Dedifferentiated amniotic fluid mesenchymal stem cell (primary cell): ENCODE results near the gene HPCA.

Experiments used
- DNase-seq: peaks from one replicate; pipeline ENCODE4 v3.0.0-alpha.2; 2016; ENCODE audit errors: extremely low spot score

Gene HPCA

DNA sequence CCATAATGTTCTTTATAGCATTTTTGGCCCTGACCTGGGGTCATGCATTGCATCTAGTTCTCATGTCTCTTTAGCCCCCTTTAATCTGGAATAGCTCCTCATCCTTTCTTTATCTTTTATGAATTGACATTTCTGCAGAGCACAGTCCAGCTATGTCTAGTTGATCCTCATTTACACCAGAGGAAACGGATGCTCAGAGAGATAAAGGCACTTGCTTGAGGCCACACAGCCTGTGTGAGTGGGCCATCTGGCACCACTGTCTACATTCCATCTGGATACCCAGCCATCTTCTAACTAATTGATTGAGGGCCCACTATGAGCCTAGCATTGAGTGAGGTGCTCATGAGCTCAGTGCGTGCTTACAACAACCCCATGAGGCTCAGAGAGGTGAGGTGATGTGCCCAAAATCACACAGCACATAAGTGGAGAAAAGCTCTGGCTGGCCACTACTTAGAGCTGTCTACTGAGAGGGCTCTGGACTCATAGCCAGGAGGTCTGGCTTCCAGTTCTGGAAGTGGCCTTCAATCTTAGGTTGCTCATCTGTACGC lies 3.5 kb downstream of the HPCA start:
- DNase-seq = no peak

DNA sequence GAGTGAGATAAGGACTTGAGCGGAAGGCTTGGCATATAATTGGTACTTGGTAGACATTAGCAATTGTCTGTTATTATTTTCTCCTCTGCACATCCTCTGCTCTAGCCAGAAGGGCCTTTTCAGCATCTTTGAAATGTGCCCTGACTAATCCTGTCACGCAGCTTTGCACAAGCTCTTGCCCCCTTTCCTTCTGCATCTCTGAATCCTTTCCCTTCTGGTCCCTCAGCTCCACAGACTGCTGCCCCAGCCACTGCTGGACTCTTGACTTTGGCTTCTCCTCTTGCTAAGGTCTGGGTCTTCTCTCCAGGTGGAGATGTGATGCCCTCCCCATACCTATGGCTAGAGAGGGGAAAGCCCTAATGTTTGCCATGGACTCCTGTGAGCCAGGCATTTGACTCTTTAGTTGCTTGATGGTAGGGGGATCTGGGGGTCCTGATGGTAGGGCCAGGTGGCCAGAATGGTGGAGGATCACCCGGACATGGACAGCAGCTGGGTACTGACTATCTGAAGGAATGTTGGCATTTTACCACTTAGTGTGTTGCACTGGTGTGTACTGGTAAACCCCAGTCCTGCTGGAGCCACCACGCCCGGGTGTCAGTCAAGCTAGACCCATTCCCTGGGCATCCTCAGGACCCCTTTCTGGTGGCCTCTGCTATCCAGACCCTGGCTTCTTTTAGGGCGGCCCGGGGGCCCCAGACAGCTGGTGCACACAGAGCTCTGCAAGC lies 4.4 kb downstream of the HPCA start:
- DNase-seq = no peak

DNA sequence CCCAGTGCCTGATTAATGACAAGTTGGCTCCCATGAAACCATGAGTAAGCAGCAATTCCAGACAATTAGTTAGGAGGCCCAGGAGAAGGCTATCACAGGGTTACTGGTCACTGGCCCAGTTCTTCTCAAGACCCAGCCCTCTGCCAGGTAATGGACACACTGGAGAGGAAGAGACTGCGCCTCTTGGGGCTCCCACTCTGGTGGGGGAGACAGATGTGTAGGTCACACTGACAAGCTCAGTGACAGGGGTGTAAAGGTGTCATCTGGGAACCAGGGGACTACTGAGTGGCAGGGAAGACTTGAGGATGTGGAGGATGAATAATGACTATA lies 4.9 kb downstream of the HPCA start:
- DNase-seq = no peak

DNA sequence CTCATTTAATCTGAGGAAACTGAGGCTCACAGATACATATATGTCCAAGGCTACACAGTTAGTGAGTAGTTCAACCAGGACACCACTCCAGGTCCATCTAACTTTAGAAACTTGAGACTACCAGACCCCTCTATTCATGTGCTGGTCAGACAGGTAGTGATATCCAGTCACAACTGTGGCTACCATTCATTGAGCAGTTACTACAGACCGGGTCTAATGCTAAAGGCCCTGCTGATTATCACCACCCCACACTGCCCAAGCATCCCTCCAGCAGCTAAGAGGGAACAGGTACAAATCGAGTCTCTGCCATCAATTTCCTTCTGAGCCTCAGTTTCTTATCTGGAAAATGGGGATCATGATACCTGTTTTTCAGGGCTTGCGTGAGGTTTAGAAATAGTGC lies 5.3 kb downstream of the HPCA start:
- no peak for DNase-seq

DNA sequence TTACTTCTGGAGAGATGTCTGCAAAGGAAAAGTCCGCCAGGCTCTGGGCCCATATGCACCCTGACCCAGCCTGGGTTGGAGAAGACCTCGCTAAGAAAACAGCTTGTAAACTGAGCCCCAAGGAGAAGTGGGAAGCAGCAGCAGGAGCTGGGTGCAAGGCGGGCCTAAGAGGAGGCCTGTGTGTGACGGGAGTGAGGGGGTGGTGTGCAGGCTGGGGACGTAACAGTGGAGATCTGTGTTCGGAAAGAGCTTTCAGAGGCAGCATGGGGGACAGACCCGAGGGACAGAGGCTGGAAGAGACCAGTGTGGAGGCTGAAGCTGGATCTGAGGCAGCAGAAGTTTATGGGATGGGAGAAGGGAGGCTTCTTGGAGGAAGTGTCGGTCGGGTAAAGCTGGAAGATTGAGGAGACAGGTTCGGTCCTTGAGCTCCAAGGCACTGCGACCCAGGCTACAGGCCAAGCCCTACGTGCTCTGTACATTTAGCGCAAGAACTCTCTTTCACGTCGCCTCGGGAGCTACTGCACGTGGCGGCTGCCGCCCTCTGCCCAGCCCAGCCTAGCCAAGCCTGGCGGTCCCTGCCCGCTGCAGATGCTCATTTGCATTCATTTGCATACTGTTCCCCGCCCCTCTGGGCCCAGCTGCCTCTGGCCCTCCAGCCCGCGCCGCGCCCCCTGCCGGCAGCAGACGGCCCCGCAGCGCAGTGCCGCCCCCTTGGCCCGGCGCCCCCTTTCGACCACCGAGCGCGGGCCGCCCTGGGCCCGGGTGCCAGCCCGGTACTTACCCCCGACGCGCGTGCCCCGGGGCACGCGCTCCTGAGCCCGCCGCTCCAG lies 6.3 kb downstream of the HPCA start:
- DNase-seq = no peak

DNA sequence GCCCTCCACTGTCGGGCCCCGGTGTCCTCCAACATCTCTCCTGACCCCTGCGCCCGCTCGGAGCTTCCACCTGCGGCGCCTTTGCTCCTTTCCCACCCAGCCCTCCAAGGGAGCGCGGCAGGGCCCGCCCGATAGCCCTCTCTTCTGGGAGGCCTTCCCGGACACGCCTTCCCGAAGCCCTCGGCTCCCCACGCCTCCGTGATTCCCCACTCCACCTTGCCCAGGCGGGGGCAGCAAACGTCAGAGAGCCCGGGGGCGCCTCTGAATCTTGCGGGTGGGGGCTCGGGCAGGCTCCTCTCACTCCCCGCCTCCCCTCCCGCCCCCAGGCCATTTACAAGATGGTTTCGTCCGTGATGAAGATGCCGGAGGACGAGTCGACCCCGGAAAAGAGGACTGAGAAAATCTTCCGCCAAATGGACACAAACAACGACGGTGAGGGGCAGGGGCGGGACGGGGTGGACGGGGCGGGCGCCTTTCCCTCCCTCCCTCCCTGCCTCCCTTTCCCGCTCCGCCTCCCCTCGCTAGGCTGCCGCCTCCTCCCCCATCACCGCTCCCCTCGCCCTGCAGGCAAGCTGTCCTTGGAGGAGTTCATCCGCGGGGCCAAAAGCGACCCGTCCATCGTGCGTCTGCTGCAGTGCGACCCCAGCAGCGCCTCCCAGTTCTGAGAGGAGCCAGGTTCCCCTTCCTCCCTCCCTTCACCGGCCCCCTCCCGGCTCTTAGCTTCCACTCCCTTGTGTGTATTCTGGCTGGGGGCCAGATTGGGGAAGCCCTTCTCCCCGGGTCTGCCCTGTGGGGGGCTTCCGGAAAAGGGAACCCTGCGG lies 7.1 kb downstream of the HPCA start:
- no peak for DNase-seq

DNA sequence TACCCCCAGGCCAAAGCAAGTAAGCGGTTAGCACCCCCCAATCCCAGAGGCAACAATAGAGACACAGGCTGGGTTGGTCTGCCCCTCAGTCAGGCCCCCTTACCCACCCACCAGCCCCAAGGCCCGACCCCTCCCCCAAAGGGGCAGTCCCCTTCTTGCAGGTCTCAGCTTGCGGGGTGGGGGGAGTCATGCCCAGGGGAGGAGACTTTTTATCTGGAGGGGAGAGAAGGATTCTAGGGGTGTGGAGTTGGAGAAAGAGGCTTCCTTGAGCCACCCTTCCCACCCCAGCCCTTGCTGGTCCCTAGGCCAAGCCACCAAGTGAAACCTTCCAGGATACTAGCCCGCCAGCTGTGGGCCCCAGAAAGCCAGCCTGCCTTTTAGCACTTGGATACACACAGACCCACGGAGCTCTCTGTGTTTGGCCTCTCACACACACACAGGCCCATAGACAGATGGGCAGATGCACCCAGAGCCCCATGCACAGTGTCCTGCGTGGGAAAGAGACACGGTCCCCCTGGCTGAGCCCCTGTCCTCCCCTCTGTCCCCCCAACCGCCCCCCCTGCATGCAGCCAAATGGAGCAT lies 7.8 kb downstream of the HPCA start:
- no peak for DNase-seq

DNA sequence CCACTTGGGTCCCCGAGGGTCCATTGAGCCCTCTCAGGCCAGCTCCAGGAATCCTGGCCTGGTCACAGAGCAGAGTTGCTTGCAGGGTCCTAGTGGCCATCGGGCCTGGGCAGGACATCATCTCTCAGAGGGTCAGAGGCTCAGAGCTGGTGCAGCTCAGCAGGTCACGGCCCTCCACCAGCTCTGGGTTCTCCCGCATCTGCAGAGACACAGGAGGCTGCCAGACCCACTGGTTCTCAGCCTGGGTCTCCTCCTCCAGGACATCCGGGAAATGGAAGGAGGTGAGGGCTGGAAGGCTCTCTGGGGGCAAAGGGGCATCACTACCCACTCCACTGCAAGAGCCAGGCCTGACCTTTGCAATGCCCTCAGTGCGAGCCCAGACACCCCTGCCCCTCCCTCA lies 8.4 kb downstream of the HPCA start:
- no peak for DNase-seq

DNA sequence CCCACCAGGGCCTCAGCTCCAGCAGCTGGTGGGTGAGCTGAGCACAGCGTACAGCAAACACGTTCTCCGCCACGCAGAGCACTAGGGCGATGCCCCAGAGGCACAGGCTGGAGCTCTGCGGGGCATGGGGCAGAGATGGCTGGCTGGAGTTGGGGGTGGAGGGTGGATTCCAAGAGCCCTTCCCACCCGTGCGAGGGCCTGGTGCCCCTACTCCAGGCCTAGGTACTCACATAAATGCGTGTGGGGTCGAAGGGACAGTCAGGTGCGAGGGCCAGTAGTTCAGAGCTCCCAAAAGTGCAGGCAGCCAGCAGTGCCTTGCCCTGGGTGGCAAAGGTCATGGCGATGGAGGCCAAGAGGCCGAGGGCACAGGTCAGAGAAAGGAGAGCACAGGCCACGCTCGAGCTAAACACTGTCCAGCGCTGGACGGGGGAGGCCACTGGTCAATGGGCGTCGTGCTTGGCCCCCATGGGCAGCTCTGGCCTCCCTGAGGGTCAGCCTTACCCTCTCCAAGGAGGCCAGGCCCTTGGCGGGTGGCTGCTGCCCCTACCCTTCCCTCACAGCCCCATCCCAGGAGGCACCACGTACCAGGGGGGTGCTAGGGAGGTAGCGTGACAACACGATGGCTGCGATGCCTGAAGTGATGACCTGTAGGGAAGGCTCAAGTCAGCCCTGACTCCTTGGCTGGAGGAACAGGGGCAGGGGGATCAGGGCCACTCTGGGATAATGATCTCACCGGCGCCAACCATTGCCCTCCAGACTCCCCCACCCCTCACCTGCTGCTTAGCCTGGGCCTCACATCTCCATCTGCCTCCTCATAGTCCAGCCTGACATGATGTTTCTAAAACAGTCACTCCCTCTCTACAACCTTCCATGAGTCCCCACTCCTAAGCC lies 9.3 kb downstream of the HPCA start:
- no peak for DNase-seq

DNA sequence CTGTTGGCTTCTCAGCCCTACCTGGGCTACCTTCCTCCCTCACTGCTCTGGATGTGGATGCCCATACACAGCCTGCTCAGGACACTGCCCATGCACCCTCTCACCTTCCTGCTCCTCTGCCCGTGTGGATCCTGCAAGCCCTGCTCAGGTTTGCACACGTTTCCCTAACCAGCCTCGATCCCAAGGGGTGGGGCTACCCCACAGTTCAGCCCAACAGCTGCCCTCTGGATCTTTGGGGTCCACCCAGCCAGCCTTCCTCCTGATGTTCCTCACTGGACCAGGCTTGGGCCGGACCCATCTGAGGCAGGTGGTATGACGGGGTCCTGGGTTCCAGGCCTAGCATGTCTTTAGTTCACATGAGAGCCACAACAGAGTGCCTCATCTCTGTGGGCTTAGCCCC lies 10.2 kb downstream of the HPCA start:
- no peak for DNase-seq

DNA sequence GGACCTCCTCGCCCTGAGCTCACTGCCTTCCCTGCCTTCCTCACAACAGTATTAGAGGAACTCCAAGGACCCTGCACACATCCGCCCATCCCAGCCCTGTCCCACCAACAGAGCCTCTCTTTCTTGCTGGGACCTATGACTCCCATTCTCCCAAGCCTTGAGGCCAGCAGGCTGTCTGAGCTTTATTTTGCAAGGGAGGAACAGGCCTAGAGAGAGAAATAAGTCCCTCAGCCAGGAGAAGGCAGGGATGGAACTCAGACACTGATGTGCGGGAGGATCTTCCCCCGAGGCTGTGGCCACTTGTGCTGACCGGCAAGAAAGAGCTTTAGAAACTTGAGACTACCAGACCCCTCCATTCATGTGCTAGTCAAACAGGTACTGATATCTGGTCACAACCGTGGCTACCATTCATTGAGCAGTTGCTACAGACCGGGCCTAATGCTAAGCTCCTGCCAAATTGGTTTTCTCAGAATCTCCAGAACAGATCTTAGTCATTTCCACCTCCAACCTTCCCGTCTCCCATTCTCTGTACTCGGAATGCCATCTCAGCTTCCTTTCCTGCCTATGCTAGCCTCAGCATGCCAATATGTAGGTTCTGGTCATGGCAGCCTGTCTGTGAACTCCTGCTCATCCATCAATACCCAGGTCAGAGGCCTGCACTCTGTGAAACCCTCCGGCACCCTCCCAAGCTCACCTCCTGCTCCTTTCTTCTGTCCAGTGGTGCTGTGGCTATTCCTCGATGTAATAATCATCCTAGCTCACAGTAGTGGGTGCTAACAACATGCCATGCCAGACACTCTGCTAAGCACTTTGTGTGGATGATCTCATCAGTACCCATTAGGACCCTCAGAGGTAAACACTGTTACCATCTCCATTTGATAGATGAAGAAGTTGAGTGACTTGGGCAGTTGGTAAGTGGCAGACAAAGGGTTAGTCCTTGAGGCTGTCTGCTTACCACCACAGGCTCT lies 11.1 kb downstream of the HPCA start:
- no peak for DNase-seq

DNA sequence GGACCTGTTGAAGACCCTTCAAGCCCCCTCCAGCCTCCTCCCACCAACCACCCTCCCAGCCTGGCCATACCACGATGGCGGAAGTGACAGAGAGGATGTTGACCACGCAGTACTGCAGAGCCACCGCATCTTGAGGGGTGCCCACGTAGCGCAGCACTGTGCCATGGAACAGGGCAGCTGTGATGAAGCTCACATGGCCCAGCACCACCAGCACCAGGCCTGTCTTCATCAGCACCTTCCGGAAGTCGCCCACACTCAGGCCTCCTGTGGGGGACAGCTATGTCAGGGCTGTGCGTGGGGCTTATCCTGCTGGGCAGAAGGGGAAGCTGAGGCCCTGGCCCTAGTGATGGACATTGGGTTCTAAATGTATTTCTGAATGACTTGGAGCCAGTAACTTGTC lies 11.8 kb downstream of the HPCA start:
- DNase-seq = no peak

DNA sequence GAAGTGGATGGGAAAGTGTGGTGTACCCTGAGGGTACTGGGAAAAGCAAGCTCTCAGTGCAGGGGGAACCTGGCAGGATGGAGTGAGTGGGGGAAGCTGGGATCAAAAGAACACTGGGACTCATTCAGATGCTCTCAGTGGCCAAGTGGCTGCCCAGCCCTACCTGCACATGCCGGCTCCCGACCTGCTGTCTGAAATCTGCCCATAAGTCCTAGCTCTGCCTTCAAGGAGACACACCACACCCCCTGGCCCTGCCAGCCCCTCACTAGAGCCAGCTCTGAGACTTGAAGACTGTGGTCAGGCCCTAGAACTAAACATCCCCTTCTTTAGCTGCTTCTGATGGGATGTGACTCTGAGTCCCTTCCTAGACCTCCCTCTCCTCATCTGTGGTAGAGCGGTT lies 12.7 kb downstream of the HPCA start:
- no peak for DNase-seq

DNA sequence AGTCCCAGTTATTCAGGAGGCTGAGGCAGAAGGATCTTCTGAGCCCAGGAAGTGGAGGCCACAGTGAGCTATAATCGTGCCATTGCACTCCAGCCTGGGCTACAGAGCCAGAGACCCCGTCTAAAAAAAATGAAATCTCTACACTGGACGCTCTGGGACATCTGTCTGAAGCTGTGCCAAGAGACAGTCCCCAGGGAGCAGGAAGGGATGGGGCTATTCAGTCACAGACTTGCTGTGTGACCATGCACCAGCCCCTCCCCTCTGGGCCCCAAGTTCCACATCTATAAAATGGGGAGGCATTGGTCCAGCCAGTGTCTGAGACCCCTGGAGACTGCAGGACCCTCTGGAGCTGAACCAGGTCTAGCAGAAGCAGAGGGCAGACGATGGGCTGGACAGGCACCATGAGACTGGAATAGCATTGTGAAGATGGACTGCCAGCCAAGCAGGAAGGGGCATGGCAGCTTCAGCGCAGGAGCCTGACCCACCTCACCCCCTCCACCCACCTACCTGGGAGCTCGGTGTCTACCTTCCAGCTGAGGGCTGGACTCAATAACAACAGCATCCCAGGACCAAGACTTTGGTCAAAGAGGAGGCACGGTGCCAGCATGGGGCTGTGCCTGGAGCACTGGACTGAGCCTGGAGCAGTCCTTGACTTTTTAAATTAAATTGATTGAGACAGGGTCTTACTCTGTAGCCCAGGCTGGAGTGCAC lies 13.4 kb downstream of the HPCA start:
- no peak for DNase-seq

DNA sequence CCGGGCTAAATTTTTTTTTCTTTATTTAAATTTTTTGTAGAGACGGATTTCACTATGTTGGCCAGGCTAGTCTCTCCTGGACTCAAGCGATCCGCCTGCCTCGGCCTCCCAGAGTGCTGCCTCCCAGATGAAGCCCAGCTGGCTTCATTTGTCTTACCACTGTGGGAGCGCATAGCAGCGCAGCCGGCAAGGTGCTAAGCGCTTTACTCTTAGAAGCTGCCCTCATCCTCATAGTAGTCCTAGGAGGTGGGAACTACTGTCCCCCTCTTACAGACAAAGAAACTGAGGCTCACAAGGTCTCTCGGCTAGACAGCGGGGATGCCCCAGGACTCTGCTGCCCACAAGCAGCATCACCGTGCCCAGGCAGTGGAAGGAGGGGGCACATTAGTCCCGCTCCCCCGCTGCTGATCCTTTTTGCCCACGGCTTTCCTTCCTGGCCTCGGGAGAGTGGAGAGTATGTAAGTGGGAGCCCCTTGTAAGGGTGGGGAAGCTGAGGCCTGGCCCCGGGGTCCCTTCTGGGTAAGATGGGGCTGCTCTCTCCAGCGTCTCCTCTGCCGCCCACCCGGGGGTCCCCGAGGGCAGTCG lies 14.2 kb downstream of the HPCA start:
- no peak for DNase-seq

DNA sequence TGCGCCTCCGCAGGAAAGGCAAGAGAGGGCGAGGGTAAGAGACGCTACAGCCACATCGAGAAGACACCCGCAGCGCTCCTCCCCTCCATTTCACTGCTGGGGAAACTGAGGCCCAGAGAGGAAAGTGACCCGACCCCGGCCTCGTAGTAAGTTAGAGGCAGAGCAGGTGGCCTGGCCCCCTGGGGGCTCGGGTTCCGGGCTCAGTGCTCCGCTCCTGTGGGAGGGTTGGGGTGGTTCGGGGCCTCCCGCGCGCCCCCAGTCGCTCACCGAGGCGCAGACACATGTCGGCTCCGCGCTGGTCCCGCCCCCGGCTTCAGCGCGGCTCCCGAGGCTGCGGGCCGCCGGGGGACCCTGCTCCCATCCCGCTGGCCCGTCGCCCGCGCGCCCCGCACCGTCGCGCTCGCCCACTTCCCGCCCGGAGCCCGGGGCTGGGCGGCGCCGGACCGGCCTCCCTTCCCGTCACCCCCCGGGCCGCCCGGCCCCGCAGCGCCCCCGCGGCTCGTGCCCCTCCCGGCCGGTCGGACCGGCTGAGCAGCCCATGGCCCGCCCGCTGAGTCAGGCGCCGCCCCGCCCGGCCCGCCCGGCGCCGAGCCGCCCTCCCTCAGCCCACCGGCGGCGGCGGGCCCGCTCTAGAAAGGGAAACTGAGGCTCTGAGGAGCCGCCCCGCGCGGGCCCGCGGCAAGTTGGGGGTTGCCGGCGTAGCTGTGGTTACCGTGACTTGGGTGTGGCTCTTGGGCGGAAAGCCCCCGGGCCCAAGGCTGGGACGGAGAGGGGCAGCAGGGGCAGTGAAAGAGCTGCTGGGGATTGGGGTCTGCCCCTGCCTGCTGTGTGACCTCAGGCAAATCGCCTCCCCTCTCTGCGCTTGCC lies 14.9 kb downstream of the HPCA start, which contains the start of gene TMEM54:
Gene TMEM54 (minus strand): TSS at position 434 of the 867 bp plus-strand sequence. CDS start 151 bp downstream, at position 283.
- no peak for DNase-seq

DNA sequence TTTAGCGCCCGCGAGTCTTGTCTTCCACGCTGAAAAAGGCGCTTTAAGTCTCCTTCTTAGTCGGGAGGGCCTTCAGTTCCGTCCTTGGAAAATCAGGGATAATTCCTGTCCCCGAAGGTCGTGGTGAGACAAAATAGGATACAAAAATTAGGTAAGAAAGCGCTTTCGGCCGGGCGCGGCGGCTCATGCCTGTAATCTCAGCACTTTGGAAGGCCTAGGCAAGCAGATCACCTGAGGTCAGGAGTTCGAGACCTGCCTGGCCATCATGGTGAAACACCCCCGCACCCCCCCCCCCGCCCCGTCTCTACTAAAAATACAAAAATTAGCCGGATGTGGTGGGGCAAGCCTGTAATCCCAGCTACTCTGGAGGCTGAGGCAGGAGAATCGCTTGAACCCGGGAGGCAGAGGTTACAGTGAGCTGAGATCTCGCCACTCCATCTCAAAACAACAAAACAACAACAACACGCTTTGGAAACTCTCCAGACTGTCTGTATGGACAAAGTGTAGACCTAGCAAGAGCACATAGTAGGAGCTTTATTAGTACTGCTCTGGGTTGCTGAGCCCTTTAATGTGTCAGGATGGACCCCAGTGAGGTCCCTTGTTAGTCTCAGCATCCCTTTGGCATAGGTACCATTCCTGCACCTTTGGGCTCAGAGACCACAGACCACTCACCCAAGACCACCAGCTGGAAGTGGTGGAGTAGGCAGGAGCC lies 15.7 kb downstream of the HPCA start:
- no peak for DNase-seq
